GM21360 (cell line): ENCODE results near the gene DMXL1.
"Not testable (repeated sequence)": the region's sequence is repeated elsewhere in the genome, so short reads cannot be mapped to it uniquely, and the experiment has no call there.

ENCODE experiments used
- ATAC-seq: cut with Tn5 transposase; IDR thresholded peaks from one replicate; pipeline ENCODE4 v1.9.1; 2021; ENCODE audit warnings: mild to moderate bottlenecking, moderate library complexity; ENCODE audit not compliant: unreplicated experiment

Gene DMXL1

GRCh38 chr5:119059740-119060255 lies 11.1 kb upstream of the DMXL1 start:
- no peak for ATAC-seq

GRCh38 chr5:119063579-119064379 lies 7.1 kb upstream of the DMXL1 start:
- peak; percentile 81 for ATAC-seq

- ATAC-seq = no peak
Observed at GRCh38 chr5:119067450-119067849, 3.4 kb upstream of the DMXL1 start.

GRCh38 chr5:119070578-119070827 lies 384 bp upstream of the DMXL1 start:
- ATAC-seq = peak; percentile 50

- ATAC-seq = no peak
Observed at GRCh38 chr5:119071561-119071995, 691 bp downstream of the DMXL1 start.

- no peak for ATAC-seq
Observed at GRCh38 chr5:119072496-119072895, 1.6 kb downstream of the DMXL1 start.

- not testable (repeated sequence) for ATAC-seq
Observed at GRCh38 chr5:119073746-119074337, 3.0 kb downstream of the DMXL1 start.

- ATAC-seq = peak; percentile 9
Observed at GRCh38 chr5:119074419-119074818, 3.5 kb downstream of the DMXL1 start.

- ATAC-seq = not testable (repeated sequence)
Observed at GRCh38 chr5:119075269-119075668, 4.4 kb downstream of the DMXL1 start.

GRCh38 chr5:119076080-119076479 lies 5.2 kb downstream of the DMXL1 start:
- no peak for ATAC-seq

- ATAC-seq = no peak
Observed at GRCh38 chr5:119077444-119077843, 6.6 kb downstream of the DMXL1 start.

GRCh38 chr5:119078071-119078846 lies 7.4 kb downstream of the DMXL1 start:
- ATAC-seq = no peak

GRCh38 chr5:119078861-119079260 lies 8.0 kb downstream of the DMXL1 start:
- no peak for ATAC-seq

- peak; percentile 42 for ATAC-seq
Observed at GRCh38 chr5:119079318-119079921, 8.5 kb downstream of the DMXL1 start.

GRCh38 chr5:119080936-119081335 lies 10.0 kb downstream of the DMXL1 start:
- ATAC-seq = no peak

GRCh38 chr5:119082691-119083090 lies 11.8 kb downstream of the DMXL1 start:
- no peak for ATAC-seq

- peak; percentile 64 for ATAC-seq
Observed at GRCh38 chr5:119083679-119084078, 12.8 kb downstream of the DMXL1 start.

- no peak for ATAC-seq
Observed at GRCh38 chr5:119088438-119088837, 17.6 kb downstream of the DMXL1 start.

- ATAC-seq = no peak
Observed at GRCh38 chr5:119095611-119096010, 24.7 kb downstream of the DMXL1 start.

- no peak for ATAC-seq
Observed at GRCh38 chr5:119105971-119106370, 35.1 kb downstream of the DMXL1 start.

- ATAC-seq = no peak
Observed at GRCh38 chr5:119112151-119112550, 41.3 kb downstream of the DMXL1 start.
